Gastroesophageal sphincter (tissue), 4 donors: Measurements from ENCODE around the gene ASB1. TPM values are rescaled to one million over a fixed set of nuclear protein-coding genes. Genes with fewer than 3 reads are reported as not detected.

ENCODE experiments used
- ATAC-seq: fragments of 150-250 bp; one replicate; pipeline ENCODE4 v1.9.1; 2016; ENCODE audit warnings: mild to moderate bottlenecking, moderate library complexity
- H3K27ac ChIP-seq, 4 donors: fragments of 200-600 bp; sonication (generic) in 3 of 4; 1 replicate in 3 of 4; 2 replicates in 1 of 4; pipeline ENCODE4 v1.5.1; 2016 to 2019
- H3K27me3 ChIP-seq: fragments of 200-600 bp; sonication (generic); one replicate; pipeline ENCODE4 v1.5.1; 2019
- H3K36me3 ChIP-seq, 2 donors: fragments of 200-600 bp; sonication (generic); one replicate each; pipeline ENCODE4 v1.5.1; 2019; ENCODE audit warnings: control low read depth in 1 of 2
- H3K4me1 ChIP-seq, 3 donors: fragments of 200-600 bp; sonication (generic); 1 replicate in 2 of 3; 2 replicates in 1 of 3; pipeline ENCODE4 v1.5.1; 2016 to 2019; ENCODE audit warnings: control low read depth in 2 of 3
- H3K4me3 ChIP-seq, 2 donors: fragments of 200-600 bp; sonication (generic); one replicate each; pipeline ENCODE4 v1.5.1; 2019; ENCODE audit warnings: mild to moderate bottlenecking in 1 of 2, moderate library complexity in 1 of 2
- H3K9me3 ChIP-seq, 3 donors: fragments of 200-600 bp; sonication (generic); one replicate each; pipeline ENCODE4 v1.5.1; 2017 to 2019; ENCODE audit warnings: control low read depth in 2 of 3
- CTCF ChIP-seq, 4 experiments: fragments of 200-600 bp in 2 of 4; fragments of 450-650 bp in 2 of 4; sonication (generic) in 1 of 4; IDR thresholded peaks; one replicate each; pipeline ENCODE4 v1.5.1; 2017 to 2019; ENCODE audit warnings: antibody characterized with exemption in 4 of 4, mild to moderate bottlenecking in 2 of 4, moderate library complexity in 2 of 4
- EP300 ChIP-seq: sonication (generic); formaldehyde crosslinking; IDR thresholded peaks from one replicate; pipeline ENCODE4 v1.6.1; 2017; ENCODE audit warnings: antibody characterized with exemption, mild to moderate bottlenecking
- POLR2A ChIP-seq, 2 donors: fragments of 450-650 bp; IDR thresholded peaks; one replicate each; pipeline ENCODE4 v1.6.1; 2017; ENCODE audit warnings: antibody characterized with exemption in 2 of 2, mild to moderate bottlenecking in 2 of 2, moderate library complexity in 1 of 2
- POLR2AphosphoS5 ChIP-seq: sonication (generic); formaldehyde crosslinking; IDR thresholded peaks from one replicate; pipeline ENCODE4 v1.6.1; 2017; ENCODE audit warnings: antibody characterized with exemption
- WGBS, 2 donors: methylation state at CpG; one replicate each; pipeline ENCODE4 v1.1.5; 2018; ENCODE audit warnings: low coverage in 1 of 2; 5-methylcytosine and 5-hydroxymethylcytosine counted together
- total RNA-seq, 4 donors: library from RNA; depleted of rRNA; stranded (reverse); fragments of >200 nt; gene quantifications; one replicate each; pipeline ENCODE4 v1.1.0, GENCODE V29; 2016

ASB1 gene
- total RNA-seq, 4 donors from 2014 or later: 27.9 to 39.3 (median 35.9) TPM

- no peak for ATAC-seq
- Histone ChIP-seq H3K27ac (no peak overlapping the region), H3K9me3 (no peaks in the 10 kb centered on the region), H3K4me3 (no peak overlapping the region), H3K27me3 (no peaks in the 10 kb centered on the region), H3K36me3 (peaks cover 0 to 46% of the 10 kb centered on the region in 2 donors), H3K4me1 (no peaks in the 10 kb centered on the region)
- no peak for TF ChIP-seq CTCF (IDR thresholded peaks at IDR 0.05)
- no peak for TF ChIP-seq POLR2AphosphoS5
- TF ChIP-seq POLR2A (IDR thresholded peaks at IDR 0.05): no peak
- TF ChIP-seq EP300: no peak
- no CpG with 5 or more reads among the region's 14 CpGs for WGBS, 2 donors
These were observed 29.4 kb upstream of the ASB1 start for GRCh38 chr2:238397356-238397755.

GRCh38 chr2:238398577-238398976, 28.1 kb upstream of the ASB1 start:
- Histone ChIP-seq H3K27me3 (no peaks in the 10 kb centered on the region), H3K9me3 (no peaks in the 10 kb centered on the region), H3K4me1 (no peaks in the 10 kb centered on the region), H3K4me3 (no peak overlapping the region), H3K36me3 (peaks cover 0 to 48% of the 10 kb centered on the region in 2 donors), H3K27ac (no peak overlapping the region)
- TF ChIP-seq CTCF (IDR thresholded peaks at IDR 0.05): no peak
- WGBS, 2 donors: 87 to 100% methylated on average over 1 to 6 of the region's 6 CpGs
- ATAC-seq: no peak

GRCh38 chr2:238399094-238399493, 27.6 kb upstream of the ASB1 start:
- Histone ChIP-seq H3K27me3 (no peaks in the 10 kb centered on the region), H3K27ac (no peak overlapping the region), H3K36me3 (peaks cover 0 to 53% of the 10 kb centered on the region in 2 donors), H3K4me1 (no peaks in the 10 kb centered on the region), H3K4me3 (no peak overlapping the region), H3K9me3 (no peaks in the 10 kb centered on the region)
- no peak for ATAC-seq
- no peak for TF ChIP-seq POLR2A (IDR thresholded peaks at IDR 0.05)
- TF ChIP-seq EP300: no peak
- no peak for TF ChIP-seq POLR2AphosphoS5
- no peak for TF ChIP-seq CTCF (IDR thresholded peaks at IDR 0.05)
- WGBS, 2 donors: 92 to 100% methylated on average over 1 to 2 of the region's 2 CpGs

GRCh38 chr2:238401551-238401950, 25.2 kb upstream of the ASB1 start:
- no peak for ATAC-seq
- H3K36me3 ChIP-seq: peaks cover 0 to 60% of the 10 kb centered on the region in 2 donors
- H3K27ac ChIP-seq: no peak overlapping the region
- 92 to 93% methylated on average over 3 to 7 of the region's 8 CpGs for WGBS, 2 donors
- H3K27me3 ChIP-seq: no peaks in the 10 kb centered on the region
- no peaks in the 10 kb centered on the region for H3K4me1 ChIP-seq
- no peak overlapping the region for H3K4me3 ChIP-seq
- no peaks in the 10 kb centered on the region for H3K9me3 ChIP-seq
- TF ChIP-seq POLR2AphosphoS5 (no peak), EP300 (no peak), CTCF (IDR thresholded peaks at IDR 0.05) (no peak), POLR2A (IDR thresholded peaks at IDR 0.05) (no peak)

GRCh38 chr2:238403632-238404405, 22.9 kb upstream of the ASB1 start:
- TF ChIP-seq POLR2AphosphoS5 (no peak), CTCF (IDR thresholded peaks at IDR 0.05) (no peak), POLR2A (IDR thresholded peaks at IDR 0.05) (no peak), EP300 (no peak)
- Histone ChIP-seq H3K36me3 (peaks cover 0 to 59% of the 10 kb centered on the region in 2 donors), H3K4me3 (no peak overlapping the region), H3K27ac (no peak overlapping the region), H3K9me3 (no peaks in the 10 kb centered on the region), H3K4me1 (no peaks in the 10 kb centered on the region), H3K27me3 (no peaks in the 10 kb centered on the region)
- no peak for ATAC-seq
- WGBS, 2 donors: 92 to 98% methylated on average over 8 to 18 of the region's 21 CpGs
